ENCODE measurements around the gene PVRIG. TPM values are rescaled to one million over a fixed set of nuclear protein-coding genes. Genes with fewer than 3 reads are reported as not detected.
A peak's percentile ranks its signal among the peaks of the same experiment; 100 is the strongest.
"Not testable (repeated sequence)": the region's sequence is repeated elsewhere in the genome, so short reads cannot be mapped to it uniquely, and the experiment has no call there.

Gene PVRIG
- total RNA-seq (10 to 100 TPM; 23.9 to 24.5 TPM), polyA plus RNA-seq (131 TPM)

DNA sequence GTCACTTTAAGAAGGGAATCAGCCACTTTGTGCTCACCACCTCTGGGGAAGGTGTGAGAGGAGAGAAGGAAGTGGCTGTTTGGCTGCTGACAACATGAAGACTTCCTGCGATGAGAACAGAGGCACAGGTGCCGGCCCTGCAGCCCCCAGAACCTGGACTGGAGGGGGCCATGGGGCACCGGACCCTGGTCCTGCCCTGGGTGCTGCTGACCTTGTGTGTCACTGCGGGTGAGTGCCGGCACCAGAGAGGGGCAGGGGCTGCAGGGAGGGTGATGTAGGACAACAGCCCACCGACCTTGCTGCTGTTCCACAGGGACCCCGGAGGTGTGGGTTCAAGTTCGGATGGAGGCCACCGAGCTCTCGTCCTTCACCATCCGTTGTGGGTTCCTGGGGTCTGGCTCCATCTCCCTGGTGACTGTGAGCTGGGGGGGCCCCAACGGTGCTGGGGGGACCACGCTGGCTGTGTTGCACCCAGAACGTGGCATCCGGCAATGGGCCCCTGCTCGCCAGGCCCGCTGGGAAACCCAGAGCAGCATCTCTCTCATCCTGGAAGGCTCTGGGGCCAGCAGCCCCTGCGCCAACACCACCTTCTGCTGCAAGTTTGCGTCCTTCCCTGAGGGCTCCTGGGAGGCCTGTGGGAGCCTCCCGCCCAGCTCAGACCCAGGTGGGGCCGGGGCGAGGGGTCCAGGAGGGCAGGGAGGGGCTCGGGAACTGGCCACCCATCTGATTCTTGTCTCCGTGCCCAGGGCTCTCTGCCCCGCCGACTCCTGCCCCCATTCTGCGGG lies at the start of gene PVRIG:
Gene PVRIG (plus strand): TSS at position 149 of the 785 bp plus-strand sequence. CDS start 22 bp downstream, at position 171.
- H3K27me3 ChIP-seq (ENCODE audit: insufficient read depth, low read length, poor library complexity, severe bottlenecking); H3K9me3 ChIP-seq (ENCODE audit: low read length); H3K27me3 Mint-ChIP-seq; H3K36me3 ChIP-seq (ENCODE audit: insufficient read depth, low read length); H3K9me3 Mint-ChIP-seq: not testable (repeated sequence)
- peak in 4 of 5 donors; percentile 27 to 70 (median 60) for DNase-seq
- Mint-ChIP-seq H3K27ac (peak within 1 kb of the TSS; percentile 94 to 100 (median 99)), H3K4me1 (peaks cover 53 to 75% (median 61%) of the 10 kb centered on the region in 3 donors), H3K36me3 (peaks cover 0 to 56% (median 7%) of the 10 kb centered on the region in 3 donors), H3K4me3 (peak within 1 kb of the TSS; percentile 89 to 98 (median 95))
- Histone ChIP-seq H3K27ac (ENCODE audit: low read depth, low read length) (peak within 1 kb of the TSS; percentile 89), H3K4me1 (ENCODE audit: insufficient read depth, low read length) (peaks cover 55% of the 10 kb centered on the region), H3K4me3 (ENCODE audit: low read length) (peak within 1 kb of the TSS; percentile 95)
- POLR2A ChIA-PET, result interaction anchor here (2.1 kb wide), 1 partner anchor 42 kb away, joined by 5 read pairs; the partner anchor contains the start of genes GPC2 and STAG3
- CTCF ChIA-PET, result interaction anchor here (1.4 to 10.2 kb wide), 2 partner anchors 88 to 94 kb away, joined by 4 to 88 read pairs; partner anchors contain the start of gene MBLAC1

DNA sequence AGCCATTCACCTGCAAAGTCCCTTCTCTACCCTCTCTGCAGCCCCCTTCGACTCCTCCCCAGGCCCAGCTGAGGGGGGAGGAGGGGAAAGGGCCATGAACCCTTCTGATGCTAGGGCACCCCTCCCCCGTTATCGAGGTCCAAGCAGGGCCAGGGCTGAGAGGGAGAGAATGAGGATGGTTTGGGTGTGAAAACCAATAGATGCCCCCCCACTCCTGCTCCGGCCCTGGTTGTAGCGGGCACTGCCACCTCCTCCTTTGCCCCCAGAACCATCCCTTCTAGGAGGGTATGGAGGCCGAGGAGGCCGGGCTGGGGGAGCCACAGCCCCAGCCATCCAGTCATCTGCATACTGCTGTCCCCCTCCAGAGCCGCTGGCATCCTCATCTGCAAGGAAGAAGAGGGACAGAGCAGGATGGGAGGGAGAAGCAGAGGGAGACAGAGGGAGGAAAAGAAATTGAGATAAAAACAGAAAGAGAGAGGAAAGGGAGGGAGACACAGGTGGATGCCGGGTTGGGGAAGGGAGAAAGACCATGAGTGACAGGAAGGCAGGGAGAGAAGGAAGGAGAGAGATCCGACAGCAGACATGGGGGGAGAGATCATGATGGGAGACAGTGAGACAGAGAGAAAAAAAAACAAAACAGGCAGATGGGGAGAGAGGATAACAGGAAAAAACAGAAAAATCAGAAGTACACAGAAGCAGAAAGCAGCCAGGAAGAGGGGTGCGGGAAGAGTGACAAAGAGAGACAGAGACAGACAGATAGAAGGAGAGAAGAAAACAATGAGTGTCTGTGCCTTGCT lies 49.5 kb upstream of the PVRIG start:
- Histone ChIP-seq H3K36me3 (ENCODE audit: insufficient read depth, low read length) (no peaks in the 10 kb centered on the region), H3K4me3 (ENCODE audit: low read length) (peak overlapping the region; percentile 36), H3K4me1 (ENCODE audit: insufficient read depth, low read length) (peaks cover 59% of the 10 kb centered on the region), H3K27me3 (ENCODE audit: insufficient read depth, low read length, poor library complexity, severe bottlenecking) (peaks cover 8% of the 10 kb centered on the region), H3K9me3 (ENCODE audit: low read length) (no peaks in the 10 kb centered on the region), H3K27ac (ENCODE audit: low read depth, low read length) (no peak overlapping the region)
- peak in 1 of 5 donors; percentile 40 for DNase-seq
- Mint-ChIP-seq H3K9me3 (no peaks in the 10 kb centered on the region), H3K27ac (peak overlapping the region in 3 of 8 donors; percentile 0 to 77 (median 11)), H3K27me3 (peaks cover 32 to 36% of the 10 kb centered on the region in 2 donors), H3K4me3 (peak overlapping the region; percentile 61 to 81 (median 72)), H3K36me3 (peaks cover 0 to 1% (median 0%) of the 10 kb centered on the region in 3 donors), H3K4me1 (peaks cover 42 to 55% (median 45%) of the 10 kb centered on the region in 3 donors)
- ChIA-PET POLR2A (no interaction called here), CTCF (no interaction called here)

DNA sequence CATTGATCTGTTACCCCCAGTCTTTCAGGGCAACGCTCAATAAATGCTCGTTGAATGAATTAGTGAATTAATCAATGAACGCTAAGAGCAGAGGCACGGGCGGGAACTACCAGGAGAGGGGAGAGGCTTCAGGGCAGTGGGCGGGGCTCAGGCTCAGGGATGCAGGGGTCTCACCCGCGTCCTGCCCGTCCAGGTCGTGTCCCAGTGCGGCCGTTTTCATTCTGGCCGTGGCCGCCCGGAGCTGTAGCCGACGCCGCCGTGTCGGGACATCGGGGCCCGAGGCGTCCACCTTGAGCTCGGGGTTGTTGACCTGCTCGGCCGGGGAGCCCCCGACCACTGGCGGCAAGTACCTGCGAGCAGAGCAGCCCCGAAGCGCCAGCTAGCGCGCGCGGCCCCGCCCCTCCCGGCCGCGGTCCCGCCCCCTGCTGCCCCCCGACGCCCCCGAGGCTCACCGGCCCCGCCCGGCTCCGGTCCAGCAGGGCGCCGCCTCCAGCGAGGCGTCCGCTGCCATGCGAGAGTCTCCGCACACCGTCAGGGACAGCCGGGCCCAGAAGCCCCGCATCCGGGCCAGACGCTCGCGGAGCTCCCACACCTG lies 48.6 kb upstream of the PVRIG start:
- CTCF ChIA-PET, result interaction anchor here (1.1 kb wide), 1 partner anchor 38 kb away, joined by 5 read pairs; no protein-coding TSS in a partner anchor
- Mint-ChIP-seq H3K9me3 (no peaks in the 10 kb centered on the region), H3K27me3 (peaks cover 32 to 33% of the 10 kb centered on the region in 2 donors), H3K4me1 (peaks cover 40 to 56% (median 41%) of the 10 kb centered on the region in 3 donors), H3K4me3 (peak overlapping the region; percentile 62 to 81 (median 73)), H3K36me3 (peaks cover 0 to 1% (median 0%) of the 10 kb centered on the region in 3 donors), H3K27ac (no peak overlapping the region)
- Histone ChIP-seq H3K36me3 (ENCODE audit: insufficient read depth, low read length) (no peaks in the 10 kb centered on the region), H3K27me3 (ENCODE audit: insufficient read depth, low read length, poor library complexity, severe bottlenecking) (peaks cover 8% of the 10 kb centered on the region), H3K27ac (ENCODE audit: low read depth, low read length) (no peak overlapping the region), H3K4me1 (ENCODE audit: insufficient read depth, low read length) (peaks cover 52% of the 10 kb centered on the region), H3K9me3 (ENCODE audit: low read length) (no peaks in the 10 kb centered on the region), H3K4me3 (ENCODE audit: low read length) (peak overlapping the region; percentile 36)
- POLR2A ChIA-PET, result interaction anchor here (1.0 kb wide), 1 partner anchor 59 kb away, joined by 4 read pairs; no protein-coding TSS in a partner anchor
- DNase-seq, result peak in 3 of 5 donors; percentile 41 to 69 (median 50)

DNA sequence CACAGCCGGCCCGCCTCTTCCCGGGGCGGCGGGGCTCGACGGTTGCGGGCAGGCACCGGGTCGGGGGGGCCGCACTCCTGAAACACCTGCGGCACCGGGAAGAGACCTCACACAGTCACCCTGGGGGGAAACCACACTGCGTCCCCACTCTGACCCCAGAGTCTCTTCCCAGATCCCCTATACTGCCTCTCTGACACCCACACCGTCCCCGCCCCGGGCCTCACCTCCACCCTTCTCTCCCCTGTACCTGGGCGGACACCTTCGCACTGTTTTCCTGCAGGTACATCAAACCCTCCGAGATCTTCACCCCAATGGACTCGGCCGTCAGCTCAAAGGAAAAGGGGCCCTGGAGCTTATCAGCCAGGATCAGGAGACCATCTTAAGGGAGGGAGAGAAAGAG lies 47.9 kb upstream of the PVRIG start:
- Histone ChIP-seq H3K9me3 (ENCODE audit: low read length) (no peaks in the 10 kb centered on the region), H3K27ac (ENCODE audit: low read depth, low read length) (no peak overlapping the region), H3K36me3 (ENCODE audit: insufficient read depth, low read length) (no peaks in the 10 kb centered on the region), H3K4me1 (ENCODE audit: insufficient read depth, low read length) (peaks cover 52% of the 10 kb centered on the region), H3K4me3 (ENCODE audit: low read length) (no peak overlapping the region), H3K27me3 (ENCODE audit: insufficient read depth, low read length, poor library complexity, severe bottlenecking) (peaks cover 8% of the 10 kb centered on the region)
- Mint-ChIP-seq H3K27ac (peak overlapping the region in 3 of 8 donors; percentile 39 to 63 (median 54)), H3K27me3 (peaks cover 26 to 27% of the 10 kb centered on the region in 2 donors), H3K4me3 (peak overlapping the region in 6 of 7 donors; percentile 57 to 91 (median 76)), H3K4me1 (peaks cover 39 to 56% (median 40%) of the 10 kb centered on the region in 3 donors), H3K36me3 (peaks cover 0 to 1% (median 0%) of the 10 kb centered on the region in 3 donors), H3K9me3 (no peaks in the 10 kb centered on the region)
- POLR2A ChIA-PET, result interaction anchor here (1.0 kb wide), 1 partner anchor 58 kb away, joined by 4 read pairs; no protein-coding TSS in a partner anchor
- CTCF ChIA-PET, result interaction anchor here (0.9 to 1.1 kb wide), 4 partner anchors 14 to 46 kb away, joined by 3 to 5 read pairs (median 4); no protein-coding TSS in a partner anchor
- peak in 1 of 5 donors; percentile 28 for DNase-seq

DNA sequence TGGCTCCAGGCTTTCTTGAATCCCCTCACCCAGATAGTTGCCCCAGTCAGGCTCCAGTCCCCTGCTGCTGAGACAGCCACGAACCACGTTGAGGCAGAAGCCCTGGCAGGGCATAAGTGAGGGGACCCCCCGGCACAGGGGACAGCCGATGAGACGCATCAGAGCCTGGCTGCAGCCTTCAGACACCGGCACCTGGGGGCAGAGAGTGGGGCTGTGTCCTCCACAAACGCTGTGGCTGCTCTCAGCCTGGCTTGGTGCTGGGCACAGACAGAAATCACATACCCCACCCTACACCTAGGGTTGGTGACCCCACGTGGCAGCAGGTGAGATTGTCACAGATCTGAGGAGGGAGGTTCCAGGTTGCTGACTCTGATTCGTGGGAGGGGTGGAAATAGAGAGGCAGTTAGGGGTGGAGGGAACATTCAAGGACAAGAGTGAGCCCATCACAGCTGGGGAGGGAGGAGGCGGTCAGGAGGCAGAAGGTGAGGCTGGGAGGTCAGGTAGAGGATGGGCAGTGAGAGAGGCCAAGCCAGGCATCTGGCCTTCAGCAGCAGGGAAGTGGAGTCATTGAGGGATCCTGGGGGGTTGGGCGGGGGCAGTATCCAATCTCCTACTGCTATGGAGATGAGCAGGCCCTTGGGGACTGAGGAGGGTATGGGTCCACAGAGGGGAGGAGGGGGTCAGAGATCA lies 45.8 kb upstream of the PVRIG start:
- POLR2A ChIA-PET, result no interaction called here
- DNase-seq, result no peak
- CTCF ChIA-PET, result no interaction called here
- peaks cover 8 to 12% of the 10 kb centered on the region in 2 donors for H3K27me3 Mint-ChIP-seq
- Histone ChIP-seq H3K27me3 (ENCODE audit: insufficient read depth, low read length, poor library complexity, severe bottlenecking) (peaks cover 8% of the 10 kb centered on the region), H3K4me3 (ENCODE audit: low read length) (no peak overlapping the region), H3K27ac (ENCODE audit: low read depth, low read length) (no peak overlapping the region), H3K9me3 (ENCODE audit: low read length) (no peaks in the 10 kb centered on the region), H3K4me1 (ENCODE audit: insufficient read depth, low read length) (peaks cover 41% of the 10 kb centered on the region), H3K36me3 (ENCODE audit: insufficient read depth, low read length) (no peaks in the 10 kb centered on the region)
- peak overlapping the region in 1 of 7 donors; percentile 29 for H3K4me3 Mint-ChIP-seq
- H3K27ac Mint-ChIP-seq, result no peak overlapping the region
- peaks cover 0 to 1% (median 0%) of the 10 kb centered on the region in 3 donors for H3K36me3 Mint-ChIP-seq
- H3K9me3 Mint-ChIP-seq, result no peaks in the 10 kb centered on the region
- peaks cover 22 to 42% (median 25%) of the 10 kb centered on the region in 3 donors for H3K4me1 Mint-ChIP-seq

DNA sequence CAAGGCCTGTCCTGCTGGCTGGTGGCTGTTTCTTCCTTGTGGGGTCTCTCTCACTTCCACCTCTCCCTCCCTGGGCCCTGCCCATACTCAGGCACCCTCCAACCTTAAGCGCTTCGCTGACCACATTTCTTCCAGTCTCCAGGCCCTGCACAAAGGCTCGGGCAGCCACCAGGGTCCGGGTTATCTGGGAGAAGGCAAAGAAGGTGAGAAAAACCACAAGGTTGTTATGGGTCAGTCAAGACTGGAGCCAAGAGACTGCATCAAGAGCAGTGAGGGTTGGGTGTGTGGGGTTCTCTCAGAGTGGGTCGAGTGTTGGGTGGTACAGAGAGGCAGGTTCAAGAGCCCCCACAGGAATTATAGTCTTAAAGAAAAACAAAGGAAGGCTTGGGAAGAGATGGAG lies 45.2 kb upstream of the PVRIG start:
- Mint-ChIP-seq H3K4me3 (no peak overlapping the region), H3K4me1 (peaks cover 20 to 37% (median 25%) of the 10 kb centered on the region in 3 donors), H3K9me3 (no peaks in the 10 kb centered on the region), H3K27ac (peak overlapping the region in 1 of 8 donors; percentile 10), H3K36me3 (peaks cover 0 to 1% (median 0%) of the 10 kb centered on the region in 3 donors), H3K27me3 (peaks cover 8 to 10% of the 10 kb centered on the region in 2 donors)
- POLR2A ChIA-PET, result no interaction called here
- no peaks in the 10 kb centered on the region for H3K36me3 ChIP-seq (ENCODE audit: insufficient read depth, low read length)
- CTCF ChIA-PET, result no interaction called here
- no peak for DNase-seq
- no peaks in the 10 kb centered on the region for H3K9me3 ChIP-seq (ENCODE audit: low read length)
- H3K27me3 ChIP-seq (ENCODE audit: insufficient read depth, low read length, poor library complexity, severe bottlenecking), result peaks cover 8% of the 10 kb centered on the region
- no peak overlapping the region for H3K27ac ChIP-seq (ENCODE audit: low read depth, low read length)
- H3K4me1 ChIP-seq (ENCODE audit: insufficient read depth, low read length), result peaks cover 34% of the 10 kb centered on the region
- H3K4me3 ChIP-seq (ENCODE audit: low read length), result no peak overlapping the region

Measured in CD8-positive, alpha-beta memory T cell (primary cell).